KMS-11 (cell line): Measurements from ENCODE around the gene SLC28A3.

ENCODE experiments used
- H2AFZ ChIP-seq: fragments of 200-600 bp; sonication (generic); 2 replicates; pipeline ENCODE4 v1.6.1; 2016; ENCODE audit warnings: antibody characterized with exemption, mixed run types, low read depth
- H3K27ac ChIP-seq: fragments of 200-600 bp; sonication (generic); 2 replicates; pipeline ENCODE4 v1.6.1; 2016; ENCODE audit warnings: mild to moderate bottlenecking, mixed run types
- H3K27me3 ChIP-seq: fragments of 200-600 bp; sonication (generic); 2 replicates; pipeline ENCODE4 v1.6.1; 2017; ENCODE audit warnings: mild to moderate bottlenecking, low read depth, mixed run types, moderate library complexity; ENCODE audit not compliant: insufficient read depth
- H3K36me3 ChIP-seq: fragments of 200-600 bp; sonication (generic); 2 replicates; pipeline ENCODE4 v1.6.1; 2017; ENCODE audit warnings: mild to moderate bottlenecking, mixed run types; ENCODE audit not compliant: insufficient read depth
- H3K4me1 ChIP-seq: fragments of 200-600 bp; sonication (generic); 2 replicates; pipeline ENCODE4 v1.6.1; 2016; ENCODE audit warnings: mild to moderate bottlenecking, low read depth, mixed run types; ENCODE audit not compliant: poor library complexity, severe bottlenecking
- H3K4me2 ChIP-seq: fragments of 200-600 bp; sonication (generic); 2 replicates; pipeline ENCODE4 v1.7.0; 2016; ENCODE audit warnings: mild to moderate bottlenecking, mixed run types
- H3K4me3 ChIP-seq: fragments of 200-600 bp; sonication (generic); IDR thresholded peaks from 2 replicates; pipeline ENCODE4 v1.6.1; 2017; ENCODE audit warnings: low read depth, low read length, mixed read lengths; ENCODE audit not compliant: insufficient read depth
- H3K79me2 ChIP-seq: fragments of 200-600 bp; sonication (generic); 2 replicates; pipeline ENCODE4 v1.6.1; 2016; ENCODE audit warnings: low read depth, mixed run types; ENCODE audit not compliant: insufficient read depth
- H3K9ac ChIP-seq: fragments of 200-600 bp; sonication (generic); 2 replicates; pipeline ENCODE4 v1.6.1; 2016; ENCODE audit warnings: mild to moderate bottlenecking, mixed run types
- H4K20me1 ChIP-seq: fragments of 200-600 bp; sonication (generic); 2 replicates; pipeline ENCODE4 v1.6.1; 2016; ENCODE audit warnings: mild to moderate bottlenecking, mixed run types; ENCODE audit not compliant: insufficient read depth
- CTCF ChIP-seq: fragments of 200-600 bp; sonication (generic); conservative IDR thresholded peaks from 2 replicates; pipeline ENCODE4 v1.6.1; 2017; ENCODE audit warnings: low read depth, mild to moderate bottlenecking, antibody characterized with exemption, low read length, moderate library complexity, mixed read lengths

The SLC28A3 gene

GRCh38 chr9:84324811-84325210 lies 15.7 kb downstream of the SLC28A3 start:
- Histone ChIP-seq H3K79me2 (no peaks in the 10 kb centered on the region), H3K27ac (no peak overlapping the region), H3K27me3 (0 out of 2 replicates have a peak, but pooled peaks cover under 1% of the 10 kb centered on the region), H3K4me1 (no peaks in the 10 kb centered on the region), H4K20me1 (no peaks in the 10 kb centered on the region), H2AFZ (no peak overlapping the region), H3K4me2 (no peak overlapping the region), H3K36me3 (no peaks in the 10 kb centered on the region), H3K9ac (no peak overlapping the region), H3K4me3 (no peak overlapping the region)
- no peak for TF ChIP-seq CTCF

GRCh38 chr9:84323858-84324257 lies 16.7 kb downstream of the SLC28A3 start:
- Histone ChIP-seq H3K27me3 (no peaks in the 10 kb centered on the region), H3K9ac (no peak overlapping the region), H3K27ac (no peak overlapping the region), H3K36me3 (no peaks in the 10 kb centered on the region), H3K4me1 (no peaks in the 10 kb centered on the region), H3K4me3 (no peak overlapping the region), H2AFZ (no peak overlapping the region), H3K79me2 (no peaks in the 10 kb centered on the region), H4K20me1 (no peaks in the 10 kb centered on the region), H3K4me2 (no peak overlapping the region)
- TF ChIP-seq CTCF: no peak

GRCh38 chr9:84322828-84323227 lies 17.7 kb downstream of the SLC28A3 start:
- H3K27ac ChIP-seq: no peak overlapping the region
- TF ChIP-seq CTCF: no peak
- no peak overlapping the region for H2AFZ ChIP-seq
- no peaks in the 10 kb centered on the region for H4K20me1 ChIP-seq
- H3K4me3 ChIP-seq: no peak overlapping the region
- no peak overlapping the region for H3K4me2 ChIP-seq
- no peak overlapping the region for H3K9ac ChIP-seq
- no peaks in the 10 kb centered on the region for H3K27me3 ChIP-seq
- H3K36me3 ChIP-seq: no peaks in the 10 kb centered on the region
- H3K79me2 ChIP-seq: no peaks in the 10 kb centered on the region
- H3K4me1 ChIP-seq: no peaks in the 10 kb centered on the region

GRCh38 chr9:84320231-84320630 lies 20.3 kb downstream of the SLC28A3 start:
- no peak for TF ChIP-seq CTCF
- Histone ChIP-seq H4K20me1 (no peaks in the 10 kb centered on the region), H3K4me2 (no peak overlapping the region), H2AFZ (no peak overlapping the region), H3K79me2 (no peaks in the 10 kb centered on the region), H3K9ac (no peak overlapping the region), H3K27ac (no peak overlapping the region), H3K4me1 (no peaks in the 10 kb centered on the region), H3K4me3 (no peak overlapping the region), H3K27me3 (no peaks in the 10 kb centered on the region), H3K36me3 (no peaks in the 10 kb centered on the region)

- H3K79me2 ChIP-seq: no peaks in the 10 kb centered on the region
- no peak overlapping the region for H3K4me3 ChIP-seq
- no peaks in the 10 kb centered on the region for H3K27me3 ChIP-seq
- TF ChIP-seq CTCF: no peak
- H2AFZ ChIP-seq: no peak overlapping the region
- no peak overlapping the region for H3K4me2 ChIP-seq
- no peaks in the 10 kb centered on the region for H3K4me1 ChIP-seq
- no peak overlapping the region for H3K27ac ChIP-seq
- H3K9ac ChIP-seq: no peak overlapping the region
- H3K36me3 ChIP-seq: no peaks in the 10 kb centered on the region
- H4K20me1 ChIP-seq: no peaks in the 10 kb centered on the region
These were observed 20.9 kb downstream of the SLC28A3 start for GRCh38 chr9:84319632-84320031.
